ENCODE data around the gene DCTPP1.

DNA sequence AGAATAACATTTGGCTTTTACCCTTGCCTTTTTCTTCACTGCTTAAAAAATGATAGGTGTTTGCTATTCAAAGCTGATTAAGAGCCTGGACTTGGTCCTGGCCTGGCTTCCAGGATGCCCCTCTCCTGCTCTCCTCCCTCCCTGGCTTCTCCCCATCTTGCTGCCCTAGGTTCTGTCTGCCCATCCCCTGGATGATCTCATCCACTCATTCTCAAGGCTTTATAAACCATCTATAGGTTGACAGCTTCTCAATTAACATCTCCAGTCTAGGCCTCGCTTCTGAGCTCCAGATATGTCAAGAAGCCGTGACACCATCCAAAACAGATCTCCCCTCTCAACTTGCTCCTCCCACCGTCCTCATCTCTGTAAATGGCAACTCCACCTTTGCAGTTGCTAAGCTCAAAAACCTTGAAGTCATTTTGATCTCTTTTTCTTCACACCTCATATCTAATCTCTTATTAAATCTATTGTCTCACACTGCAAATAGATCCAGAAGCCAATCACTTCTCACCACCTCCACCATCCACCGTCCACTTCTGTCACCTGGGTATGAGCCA lies 13.7 kb downstream of the DCTPP1 start:
- TF ChIP-seq ZNF282 (IDR thresholded peaks at IDR 0.05; ENCODE audit: partially characterized antibody) = no peak
- no peak for TF ChIP-seq ZNF34 (CRISPR knock-in tag; IDR thresholded peaks at IDR 0.05; ENCODE audit: borderline replicate concordance)
- no peak for TF ChIP-seq POLR2AphosphoS2 (IDR thresholded peaks at IDR 0.05; ENCODE audit: low read depth, low read length)
- TF ChIP-seq ZFP37 (CRISPR knock-in tag; IDR thresholded peaks at IDR 0.05; ENCODE audit: borderline replicate concordance) = no peak
- no peak for TF ChIP-seq EP300 (IDR thresholded peaks at IDR 0.05; ENCODE audit: low read depth in 2 of 2, low read length in 2 of 2)
- TF ChIP-seq EP300 (CRISPR knock-in tag; IDR thresholded peaks at IDR 0.05; ENCODE audit: borderline replicate concordance) = no peak

All from HepG2 (cell line).